ENCODE results near the gene TMA7.
A peak's percentile ranks its signal among the peaks of the same experiment; 100 is the strongest.

Gene TMA7

DNA sequence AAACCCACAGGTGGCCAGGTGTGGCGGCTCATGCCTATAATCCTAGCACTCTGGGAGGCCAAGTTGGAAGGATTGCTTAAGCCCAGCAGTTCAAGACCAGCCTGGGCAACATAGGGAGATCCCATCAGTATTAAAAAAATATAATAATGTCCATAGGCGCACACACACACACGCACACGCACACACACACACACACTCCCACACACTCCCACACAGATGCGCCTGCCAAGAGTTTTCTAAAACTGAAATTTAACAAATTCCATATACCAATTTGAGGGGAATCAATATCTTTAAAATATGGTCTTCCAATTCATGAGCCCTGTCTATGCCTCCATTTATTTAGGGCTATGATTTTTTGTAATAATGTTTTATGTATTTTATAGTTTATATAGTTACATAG lies 46.9 kb downstream of the TMA7 start:
- TF ChIP-seq, protein P1, sequence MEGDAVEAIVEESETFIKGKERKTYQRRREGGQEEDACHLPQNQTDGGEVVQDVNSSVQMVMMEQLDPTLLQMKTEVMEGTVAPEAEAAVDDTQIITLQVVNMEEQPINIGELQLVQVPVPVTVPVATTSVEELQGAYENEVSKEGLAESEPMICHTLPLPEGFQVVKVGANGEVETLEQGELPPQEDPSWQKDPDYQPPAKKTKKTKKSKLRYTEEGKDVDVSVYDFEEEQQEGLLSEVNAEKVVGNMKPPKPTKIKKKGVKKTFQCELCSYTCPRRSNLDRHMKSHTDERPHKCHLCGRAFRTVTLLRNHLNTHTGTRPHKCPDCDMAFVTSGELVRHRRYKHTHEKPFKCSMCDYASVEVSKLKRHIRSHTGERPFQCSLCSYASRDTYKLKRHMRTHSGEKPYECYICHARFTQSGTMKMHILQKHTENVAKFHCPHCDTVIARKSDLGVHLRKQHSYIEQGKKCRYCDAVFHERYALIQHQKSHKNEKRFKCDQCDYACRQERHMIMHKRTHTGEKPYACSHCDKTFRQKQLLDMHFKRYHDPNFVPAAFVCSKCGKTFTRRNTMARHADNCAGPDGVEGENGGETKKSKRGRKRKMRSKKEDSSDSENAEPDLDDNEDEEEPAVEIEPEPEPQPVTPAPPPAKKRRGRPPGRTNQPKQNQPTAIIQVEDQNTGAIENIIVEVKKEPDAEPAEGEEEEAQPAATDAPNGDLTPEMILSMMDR (IDR thresholded peaks at IDR 0.05; ENCODE audit: low read depth, low read length): no peak
- no peak for DNase-seq (ENCODE audit: low read depth in 2 of 2)
- no peak overlapping the region for H3K4me3 ChIP-seq (replicated peaks in 1 of 2; ENCODE audit: low read depth in 2 of 2, low read length in 2 of 2)

DNA sequence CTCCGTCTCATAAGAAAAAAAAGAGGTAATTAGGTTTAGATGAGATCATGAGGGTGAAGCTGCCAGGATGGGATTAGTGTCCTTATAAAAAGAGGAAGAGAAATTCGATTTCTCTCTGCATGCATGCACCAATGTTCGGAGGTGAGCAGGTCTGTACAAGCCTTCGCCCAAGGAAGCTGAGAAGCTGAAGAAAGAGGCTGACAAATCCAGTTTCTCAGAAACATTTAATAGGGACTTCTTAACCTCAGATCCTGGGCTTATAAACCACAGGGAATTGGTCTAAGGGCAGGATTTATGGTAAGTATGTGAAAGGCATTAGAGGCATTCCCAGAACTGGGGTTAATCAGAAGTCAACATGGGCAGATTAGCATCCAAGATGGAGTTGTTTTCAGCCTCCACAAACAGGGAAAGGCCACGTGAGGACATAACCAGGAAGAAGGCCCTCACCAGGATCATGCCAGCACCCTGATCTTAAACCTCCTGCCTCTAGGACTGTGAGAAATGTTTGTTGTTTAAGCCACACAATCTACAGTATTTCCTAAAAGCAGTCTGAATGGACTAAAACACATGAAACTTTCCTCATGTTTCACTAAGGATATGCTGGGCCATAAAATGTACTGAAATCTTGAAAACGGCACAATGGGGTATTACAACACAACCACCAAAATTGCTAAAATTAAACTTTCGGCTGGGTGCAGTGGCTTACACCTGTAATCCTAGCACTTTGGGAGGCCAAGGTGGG lies 52.6 kb downstream of the TMA7 start:
- H3K4me3 ChIP-seq (replicated peaks in 1 of 2; ENCODE audit: low read depth in 2 of 2, low read length in 2 of 2): no peak overlapping the region
- TF ChIP-seq, protein P1 (IDR thresholded peaks at IDR 0.05; ENCODE audit: low read depth, low read length): no peak
- DNase-seq (ENCODE audit: low read depth in 2 of 2): peak in 1 of 2 donors; percentile 57

DNA sequence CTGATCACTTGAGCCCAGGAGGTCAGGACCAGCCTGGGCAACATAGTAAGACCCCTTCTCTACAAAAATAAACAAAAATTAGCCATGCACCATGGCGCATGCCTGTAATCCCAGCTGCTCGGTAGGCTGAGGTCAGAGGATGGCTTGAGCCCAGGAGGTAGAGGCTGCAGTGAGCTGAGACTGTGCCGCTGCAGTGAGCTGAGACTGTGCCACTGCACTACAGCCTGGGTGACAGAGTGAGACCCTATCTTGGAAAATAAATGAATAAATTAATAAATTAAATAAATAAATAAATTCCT lies 53.1 kb downstream of the TMA7 start:
- H3K4me3 ChIP-seq (replicated peaks in 1 of 2; ENCODE audit: low read depth in 2 of 2, low read length in 2 of 2): no peak overlapping the region
- TF ChIP-seq, protein P1 (IDR thresholded peaks at IDR 0.05; ENCODE audit: low read depth, low read length): no peak
- DNase-seq (ENCODE audit: low read depth in 2 of 2): no peak
